Neural cell (in vitro differentiated cells): ENCODE results near the gene CALY. TPM values are rescaled to one million over a fixed set of nuclear protein-coding genes. Genes with fewer than 3 reads are reported as not detected.

Experiments
- H2AFZ ChIP-seq: fragments of 200-600, 300-800 bp; sonication (generic), shearing (Covaris generic); 2 replicates; pipeline ENCODE4 v1.6.0; 2014; ENCODE audit warnings: low read depth, mild to moderate bottlenecking, antibody characterized with exemption, low read length, moderate library complexity
- H3F3A ChIP-seq: fragments of 200-600 bp; shearing (Covaris generic); 2 replicates; pipeline ENCODE4 v1.6.1; 2016; ENCODE audit warnings: mild to moderate bottlenecking, moderate library complexity, mixed read lengths, antibody characterized with exemption, low read length; ENCODE audit not compliant: insufficient read depth, poor library complexity, severe bottlenecking
- H3K27ac ChIP-seq: fragments of 200-600, 300-800 bp; sonication (generic), shearing (Covaris generic); 2 replicates; pipeline ENCODE4 v1.5.1; 2014; ENCODE audit warnings: mild to moderate bottlenecking, low read length, moderate library complexity
- H3K27me3 ChIP-seq: fragments of 300-800, 200-600 bp; sonication (generic), shearing (Covaris generic); 2 replicates; pipeline ENCODE4 v1.6.0; 2014; ENCODE audit warnings: mild to moderate bottlenecking, low read depth, low read length, moderate library complexity; ENCODE audit not compliant: insufficient read depth
- H3K36me3 ChIP-seq: fragments of 300-800, 200-600 bp; sonication (generic), shearing (Covaris generic); 2 replicates; pipeline ENCODE4 v1.5.1; 2014; ENCODE audit warnings: mild to moderate bottlenecking, antibody characterized with exemption, low read length, moderate library complexity; ENCODE audit not compliant: insufficient read depth
- H3K4me2 ChIP-seq: fragments of 300-800, 200-600 bp; sonication (generic), shearing (Covaris generic); 2 replicates; pipeline ENCODE4 v1.6.0; 2014; ENCODE audit warnings: mild to moderate bottlenecking, low read length
- H3K4me3 ChIP-seq: fragments of 300-800, 200-600 bp; sonication (generic), shearing (Covaris generic); 2 replicates; pipeline ENCODE4 v1.5.1; 2014; ENCODE audit warnings: mild to moderate bottlenecking, low read length, moderate library complexity
- H3K79me2 ChIP-seq: fragments of 200-600 bp; shearing (Covaris generic); replicated peaks from 2 replicates; pipeline ENCODE4 v1.6.0; 2014; ENCODE audit warnings: mild to moderate bottlenecking, low read length, moderate library complexity; ENCODE audit not compliant: insufficient read depth
- H3K9ac ChIP-seq: fragments of 300-800, 200-600 bp; sonication (generic), shearing (Covaris generic); 2 replicates; pipeline ENCODE4 v1.6.1; 2016; ENCODE audit warnings: mild to moderate bottlenecking, low read length, mixed read lengths
- H3K9me2 ChIP-seq: fragments of 200-600 bp; shearing (Covaris generic); 2 replicates; pipeline ENCODE4 v1.6.1; 2016; ENCODE audit warnings: mild to moderate bottlenecking, low read length, mixed read lengths; ENCODE audit not compliant: insufficient read depth
- H3K9me3 ChIP-seq: fragments of 200-600, 300-800 bp; sonication (generic), shearing (Covaris generic); 2 replicates; pipeline ENCODE4 v1.6.1; 2016; ENCODE audit warnings: mild to moderate bottlenecking, mixed run types, low read length, moderate library complexity, mixed read lengths
- H4K20me1 ChIP-seq: fragments of 200-600 bp; shearing (Covaris generic); 2 replicates; pipeline ENCODE4 v1.6.1; 2016; ENCODE audit warnings: mild to moderate bottlenecking, mixed run types; ENCODE audit not compliant: insufficient read depth
- EP300 ChIP-seq: fragments of 450-650 bp; conservative IDR thresholded peaks from 2 replicates; pipeline ENCODE4 v1.6.1; 2014; ENCODE audit warnings: antibody characterized with exemption, mild to moderate bottlenecking, moderate library complexity; ENCODE audit not compliant: poor library complexity, severe bottlenecking
- EZH2 ChIP-seq: fragments of 200-600, 300-800 bp; shearing (Covaris generic), sonication (generic); IDR thresholded peaks from 2 replicates; pipeline ENCODE4 v1.6.1; 2014; ENCODE audit warnings: antibody characterized with exemption, low read length, borderline replicate concordance, mild to moderate bottlenecking; ENCODE audit not compliant: insufficient read depth, poor library complexity, severe bottlenecking
- MXI1 ChIP-seq: fragments of 450-650 bp; conservative IDR thresholded peaks from 2 replicates; pipeline ENCODE4 v1.6.1; 2014; ENCODE audit warnings: antibody characterized with exemption, mild to moderate bottlenecking; ENCODE audit not compliant: poor library complexity, severe bottlenecking
- POLR2AphosphoS5 ChIP-seq: IDR thresholded peaks from 2 replicates; pipeline ENCODE4 v1.6.1; 2012
- RAD21 ChIP-seq: fragments of 450-650 bp; conservative IDR thresholded peaks from 2 replicates; pipeline ENCODE4 v1.6.1; 2014; ENCODE audit warnings: antibody characterized with exemption, mild to moderate bottlenecking, moderate library complexity
- SMC3 ChIP-seq: fragments of 450-650 bp; conservative IDR thresholded peaks from 2 replicates; pipeline ENCODE4 v1.6.1; 2014; ENCODE audit warnings: antibody characterized with exemption, mild to moderate bottlenecking, moderate library complexity; ENCODE audit not compliant: poor library complexity
- TAF1 ChIP-seq: IDR thresholded peaks from 2 replicates; pipeline ENCODE4 v1.6.1; 2012; ENCODE audit warnings: low read depth
- polyA plus RNA-seq: library from polyadenylated mRNA; depleted of rRNA; stranded (reverse); fragments of >200 nt; gene quantifications from 2 replicates; pipeline ENCODE4 v1.2.3, GENCODE V29; 2014
- TF ChIP-seq, protein P1 (sequence below): IDR thresholded peaks from 2 replicates; pipeline ENCODE4 v1.6.1; 2012; ENCODE audit warnings: borderline replicate concordance
- TF ChIP-seq, protein P2 (sequence below): fragments of 450-650 bp; IDR thresholded peaks from 2 replicates; pipeline ENCODE4 v1.5.1; 2014; ENCODE audit warnings: antibody characterized with exemption, mild to moderate bottlenecking, moderate library complexity; ENCODE audit not compliant: poor library complexity, severe bottlenecking

CALY gene
- polyA plus RNA-seq, 1 donor from 2014 or later: 3.7 TPM

DNA sequence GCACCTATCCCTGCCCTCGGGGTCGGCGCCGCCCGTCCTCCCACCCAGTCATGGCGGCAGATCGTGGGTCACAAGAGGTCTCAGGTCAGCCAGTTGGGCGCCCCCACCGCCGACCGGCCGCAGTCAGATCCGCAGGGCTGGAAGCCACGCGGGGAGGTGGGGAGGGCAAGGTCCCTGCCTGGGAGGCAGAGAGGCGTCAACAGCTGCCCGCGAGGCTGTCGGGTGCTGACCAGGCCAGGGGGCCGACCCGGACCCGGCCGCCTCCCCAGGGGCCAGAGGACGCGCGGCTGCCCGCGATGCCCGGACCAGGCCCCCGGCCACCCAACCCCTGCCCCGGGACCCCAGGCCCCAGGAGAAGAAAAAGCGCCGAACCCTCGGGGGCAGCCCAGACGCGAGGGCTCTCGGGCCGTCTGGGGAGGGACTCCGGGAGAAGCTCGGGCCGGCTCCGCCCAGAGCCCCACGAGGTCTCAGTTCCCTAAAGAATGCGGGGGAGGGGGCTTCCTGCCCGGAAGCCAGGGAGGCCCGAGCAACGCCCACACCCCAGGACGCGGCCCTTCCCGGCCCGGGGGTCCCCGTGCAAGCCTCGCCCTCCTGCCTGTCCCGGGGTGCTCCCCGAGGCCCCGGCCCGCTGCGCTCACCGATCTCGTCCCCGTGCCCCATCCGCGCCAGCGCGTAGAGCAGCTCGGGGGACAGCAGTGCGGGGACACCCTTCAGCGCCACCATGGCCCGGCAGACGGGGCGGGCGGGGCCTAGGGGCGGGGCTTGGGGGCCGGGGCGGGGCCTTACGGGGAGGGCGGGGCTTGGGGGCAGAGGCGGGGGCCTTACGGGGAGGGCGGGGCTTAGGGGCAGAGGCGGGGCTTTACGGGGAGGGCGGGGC is 20.8 kb upstream of the CALY start, which contains the start of gene FUOM:
Gene FUOM (minus strand): TSS at position 735 of the 877 bp plus-strand sequence. CDS start 12 bp downstream, at position 723.
- Histone ChIP-seq H3K27ac (no peak within 1 kb of the TSS), H2AFZ (no peak within 1 kb of the TSS), H3K9me2 (no peaks in the 10 kb centered on the region), H3K4me3 (no peak within 1 kb of the TSS), H3F3A (no peaks in the 10 kb centered on the region), H3K36me3 (no peaks in the 10 kb centered on the region), H4K20me1 (no peaks in the 10 kb centered on the region), H3K9ac (no peak within 1 kb of the TSS), H3K27me3 (no peaks in the 10 kb centered on the region), H3K9me3 (peaks cover 2% of the 10 kb centered on the region), H3K4me2 (no peak within 1 kb of the TSS), H3K79me2 (no peaks in the 10 kb centered on the region)
- TF ChIP-seq MXI1: no peak
- TF ChIP-seq POLR2AphosphoS5: no peak
- TF ChIP-seq, protein P1, sequence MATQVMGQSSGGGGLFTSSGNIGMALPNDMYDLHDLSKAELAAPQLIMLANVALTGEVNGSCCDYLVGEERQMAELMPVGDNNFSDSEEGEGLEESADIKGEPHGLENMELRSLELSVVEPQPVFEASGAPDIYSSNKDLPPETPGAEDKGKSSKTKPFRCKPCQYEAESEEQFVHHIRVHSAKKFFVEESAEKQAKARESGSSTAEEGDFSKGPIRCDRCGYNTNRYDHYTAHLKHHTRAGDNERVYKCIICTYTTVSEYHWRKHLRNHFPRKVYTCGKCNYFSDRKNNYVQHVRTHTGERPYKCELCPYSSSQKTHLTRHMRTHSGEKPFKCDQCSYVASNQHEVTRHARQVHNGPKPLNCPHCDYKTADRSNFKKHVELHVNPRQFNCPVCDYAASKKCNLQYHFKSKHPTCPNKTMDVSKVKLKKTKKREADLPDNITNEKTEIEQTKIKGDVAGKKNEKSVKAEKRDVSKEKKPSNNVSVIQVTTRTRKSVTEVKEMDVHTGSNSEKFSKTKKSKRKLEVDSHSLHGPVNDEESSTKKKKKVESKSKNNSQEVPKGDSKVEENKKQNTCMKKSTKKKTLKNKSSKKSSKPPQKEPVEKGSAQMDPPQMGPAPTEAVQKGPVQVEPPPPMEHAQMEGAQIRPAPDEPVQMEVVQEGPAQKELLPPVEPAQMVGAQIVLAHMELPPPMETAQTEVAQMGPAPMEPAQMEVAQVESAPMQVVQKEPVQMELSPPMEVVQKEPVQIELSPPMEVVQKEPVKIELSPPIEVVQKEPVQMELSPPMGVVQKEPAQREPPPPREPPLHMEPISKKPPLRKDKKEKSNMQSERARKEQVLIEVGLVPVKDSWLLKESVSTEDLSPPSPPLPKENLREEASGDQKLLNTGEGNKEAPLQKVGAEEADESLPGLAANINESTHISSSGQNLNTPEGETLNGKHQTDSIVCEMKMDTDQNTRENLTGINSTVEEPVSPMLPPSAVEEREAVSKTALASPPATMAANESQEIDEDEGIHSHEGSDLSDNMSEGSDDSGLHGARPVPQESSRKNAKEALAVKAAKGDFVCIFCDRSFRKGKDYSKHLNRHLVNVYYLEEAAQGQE: no peak
- TF ChIP-seq TAF1: no peak
- no peak for TF ChIP-seq EP300
- no peak for TF ChIP-seq RAD21
- no peak for TF ChIP-seq EZH2
- TF ChIP-seq SMC3: no peak
- TF ChIP-seq, protein P2, sequence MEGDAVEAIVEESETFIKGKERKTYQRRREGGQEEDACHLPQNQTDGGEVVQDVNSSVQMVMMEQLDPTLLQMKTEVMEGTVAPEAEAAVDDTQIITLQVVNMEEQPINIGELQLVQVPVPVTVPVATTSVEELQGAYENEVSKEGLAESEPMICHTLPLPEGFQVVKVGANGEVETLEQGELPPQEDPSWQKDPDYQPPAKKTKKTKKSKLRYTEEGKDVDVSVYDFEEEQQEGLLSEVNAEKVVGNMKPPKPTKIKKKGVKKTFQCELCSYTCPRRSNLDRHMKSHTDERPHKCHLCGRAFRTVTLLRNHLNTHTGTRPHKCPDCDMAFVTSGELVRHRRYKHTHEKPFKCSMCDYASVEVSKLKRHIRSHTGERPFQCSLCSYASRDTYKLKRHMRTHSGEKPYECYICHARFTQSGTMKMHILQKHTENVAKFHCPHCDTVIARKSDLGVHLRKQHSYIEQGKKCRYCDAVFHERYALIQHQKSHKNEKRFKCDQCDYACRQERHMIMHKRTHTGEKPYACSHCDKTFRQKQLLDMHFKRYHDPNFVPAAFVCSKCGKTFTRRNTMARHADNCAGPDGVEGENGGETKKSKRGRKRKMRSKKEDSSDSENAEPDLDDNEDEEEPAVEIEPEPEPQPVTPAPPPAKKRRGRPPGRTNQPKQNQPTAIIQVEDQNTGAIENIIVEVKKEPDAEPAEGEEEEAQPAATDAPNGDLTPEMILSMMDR: no peak

DNA sequence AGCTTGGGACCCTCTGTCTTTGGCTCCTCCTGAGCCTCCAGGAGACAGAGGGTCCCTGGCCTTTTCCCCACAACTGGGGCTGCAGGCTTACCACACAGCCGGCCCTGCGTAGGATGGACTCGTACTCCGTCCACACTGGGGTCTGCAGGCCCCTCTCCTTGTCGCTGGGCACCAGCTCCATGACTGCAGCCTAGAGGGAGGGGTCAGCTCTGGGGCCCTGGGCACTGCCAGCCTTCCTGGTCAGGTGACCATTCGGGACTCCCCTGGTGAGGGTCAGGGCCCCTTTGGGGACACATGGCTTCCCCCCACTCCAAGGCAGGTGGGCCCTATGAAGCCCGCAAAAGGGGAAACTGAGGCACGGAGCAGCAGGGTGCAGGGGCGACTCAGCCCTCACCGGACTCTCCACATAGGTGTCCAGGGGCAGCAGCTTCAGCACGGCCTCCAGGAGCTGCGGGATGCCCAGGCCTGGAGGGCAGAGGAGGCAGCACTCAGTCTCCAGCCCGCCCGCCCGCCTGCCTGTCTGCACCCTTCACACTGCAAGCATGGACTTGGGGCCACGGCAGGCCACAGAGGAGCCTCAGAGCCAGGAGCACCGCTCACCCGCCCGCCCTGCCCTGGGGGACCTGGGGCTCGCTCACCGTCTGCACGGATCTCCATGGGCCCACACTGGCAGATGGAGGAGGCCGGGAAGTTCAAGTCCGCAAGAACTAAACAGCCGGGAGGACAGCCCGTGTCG is 20.0 kb upstream of the CALY start:
- no peak overlapping the region for H3K4me2 ChIP-seq
- no peaks in the 10 kb centered on the region for H3K36me3 ChIP-seq
- H2AFZ ChIP-seq: no peak overlapping the region
- no peaks in the 10 kb centered on the region for H3K9me2 ChIP-seq
- no peak overlapping the region for H3K9ac ChIP-seq
- no peak overlapping the region for H3K27ac ChIP-seq
- H3F3A ChIP-seq: no peaks in the 10 kb centered on the region
- no peak overlapping the region for H3K4me3 ChIP-seq
- TF ChIP-seq TAF1: no peak
- TF ChIP-seq SMC3: no peak
- TF ChIP-seq, protein P1: no peak
- TF ChIP-seq EP300: no peak
- no peak for TF ChIP-seq POLR2AphosphoS5
- TF ChIP-seq EZH2: no peak
- no peak for TF ChIP-seq MXI1
- no peak for TF ChIP-seq RAD21
- TF ChIP-seq, protein P2: no peak
- peaks cover 2% of the 10 kb centered on the region for H3K9me3 ChIP-seq
- no peaks in the 10 kb centered on the region for H4K20me1 ChIP-seq
- no peaks in the 10 kb centered on the region for H3K27me3 ChIP-seq
- H3K79me2 ChIP-seq: no peaks in the 10 kb centered on the region
